ENCODE measurements around the gene LENEP. TPM values are rescaled to one million over a fixed set of nuclear protein-coding genes. Genes with fewer than 3 reads are reported as not detected.

The LENEP gene
- total and polyA plus RNA-seq, 4 experiments from 2014 or later, result 1.1 to 3.1 TPM; not detected in 2

DNA sequence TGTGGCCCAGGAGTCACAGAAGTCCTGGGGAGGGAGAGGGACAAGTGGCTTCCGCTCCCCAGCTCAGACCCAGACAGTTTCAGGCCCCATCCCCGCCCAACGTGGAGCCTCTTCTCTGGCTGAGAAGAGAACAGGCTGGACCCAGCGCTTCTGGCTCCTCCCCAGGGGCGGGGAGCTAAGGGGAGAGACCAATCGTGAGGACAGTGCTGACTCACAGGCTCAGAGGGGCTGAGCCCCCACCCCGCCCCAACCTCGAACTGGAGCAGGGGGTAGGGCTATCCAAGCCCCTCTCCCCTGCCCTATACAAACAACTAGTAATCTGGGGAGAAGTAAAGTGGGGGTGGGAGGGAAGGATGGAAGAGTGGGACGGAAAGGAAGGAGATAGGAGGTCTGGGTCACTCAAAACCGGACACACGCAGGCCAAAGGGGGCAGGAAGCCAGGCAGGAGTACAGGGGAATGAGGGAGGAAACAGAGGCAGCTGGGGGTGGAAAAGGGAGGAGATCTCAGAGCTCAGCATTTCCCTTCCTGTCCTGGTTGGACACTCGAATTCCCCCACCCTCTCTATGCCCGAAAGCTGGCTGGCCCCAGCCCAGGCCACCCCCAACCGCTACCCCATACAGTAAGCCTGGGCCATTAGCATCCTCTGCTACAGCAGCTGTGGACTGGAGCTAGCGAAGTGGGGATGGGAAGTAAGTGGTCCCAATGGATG lies 22.6 kb upstream of the LENEP start, which contains the start of gene SHC1:
Gene SHC1, minus strand, starts transcription at position 117 of the 710 bp plus-strand sequence. CDS start 221 bp downstream, outside the sequence.
- Histone ChIP-seq H3K27me3 (ENCODE audit: insufficient read depth, low read length) (no peaks in the 10 kb centered on the region), H3K4me1 (ENCODE audit: insufficient read depth, low read length) (peaks cover 36% of the 10 kb centered on the region), H3K4me3 (ENCODE audit: low read length in 2 of 2) (no peak within 1 kb of the TSS), H3K9me3 (ENCODE audit: control insufficient read depth in 1 of 2, low read length in 2 of 2) (no peaks in the 10 kb centered on the region), H3K27ac (ENCODE audit: low read depth, low read length) (peak within 1 kb of the TSS; percentile 23), H3K36me3 (ENCODE audit: insufficient read depth, low read length) (peaks cover 37% of the 10 kb centered on the region)
- no peaks in the 10 kb centered on the region for H3K9me3 Mint-ChIP-seq
- POLR2A ChIA-PET (ENCODE audit: partially characterized antibody), result interaction anchor here (0.7 to 41.7 kb wide), 7 partner anchors 9 to 80 kb away, joined by 3 to 1543 read pairs (median 36); partner anchors contain the start of genes ADAM15, FLAD1, LENEP and PBXIP1
- DNase-seq, result peak in 1 of 5 donors; percentile 46
- CTCF ChIA-PET (ENCODE audit: partially characterized antibody), result interaction anchor here (0.9 to 16.3 kb wide), 7 partner anchors 10 to 121 kb away, joined by 3 to 226 read pairs (median 5); partner anchors contain the start of genes LENEP and PYGO2
- peaks cover 22 to 35% (median 26%) of the 10 kb centered on the region in 4 donors for H3K4me1 Mint-ChIP-seq
- intact Hi-C loops (cut with micrococcal nuclease), result no loop called here
- H3K27me3 Mint-ChIP-seq, result no peaks in the 10 kb centered on the region
- H3K36me3 Mint-ChIP-seq, result peaks cover 16 to 39% of the 10 kb centered on the region in 2 donors
- H3K27ac Mint-ChIP-seq, result peak within 1 kb of the TSS; percentile 57 to 87 (median 85)
- H3K4me3 Mint-ChIP-seq, result peak within 1 kb of the TSS; percentile 15 to 58 (median 44)

DNA sequence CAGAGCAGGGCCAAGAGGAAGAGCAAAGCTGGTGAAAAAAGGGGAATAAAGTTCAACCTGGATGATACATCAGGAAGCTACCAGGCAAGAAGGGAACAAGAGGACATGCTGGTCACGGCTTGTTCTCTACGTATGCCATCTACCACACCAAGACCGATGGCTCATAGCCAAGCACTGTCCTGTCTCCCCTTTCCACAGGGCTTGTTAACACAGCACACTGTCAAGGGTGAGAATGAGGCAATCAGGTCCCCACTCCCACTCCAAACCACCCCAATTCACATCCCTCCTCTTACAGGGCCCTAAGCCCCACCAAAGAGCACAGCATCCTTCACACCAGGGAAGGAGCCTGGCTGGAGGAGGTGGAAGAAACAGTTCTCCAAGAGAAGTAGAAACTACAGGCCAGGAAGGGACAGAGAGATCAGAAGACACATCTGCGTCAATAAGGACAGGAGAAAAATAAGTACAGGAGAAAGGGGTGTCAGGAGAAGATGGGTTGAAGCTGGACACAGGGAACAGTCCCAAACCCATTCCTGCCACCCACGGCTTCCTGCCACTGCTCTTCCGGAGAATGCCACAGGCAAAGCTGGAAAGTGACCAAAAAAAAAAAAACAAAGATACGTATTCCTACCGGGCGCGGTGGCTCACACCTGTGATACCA lies 21.9 kb upstream of the LENEP start:
- no peak for DNase-seq
- intact Hi-C loops (cut with micrococcal nuclease), result no loop called here
- Mint-ChIP-seq H3K27ac (peak overlapping the region in 6 of 7 donors; percentile 84 to 87 (median 86)), H3K4me1 (peaks cover 22 to 35% (median 27%) of the 10 kb centered on the region in 4 donors), H3K4me3 (peak overlapping the region; percentile 15 to 58 (median 44)), H3K27me3 (no peaks in the 10 kb centered on the region), H3K36me3 (peaks cover 15 to 36% of the 10 kb centered on the region in 2 donors), H3K9me3 (no peaks in the 10 kb centered on the region)
- no peaks in the 10 kb centered on the region for H3K27me3 ChIP-seq (ENCODE audit: insufficient read depth, low read length)
- peaks cover 30% of the 10 kb centered on the region for H3K36me3 ChIP-seq (ENCODE audit: insufficient read depth, low read length)
- H3K4me3 ChIP-seq (ENCODE audit: low read length in 2 of 2), result no peak overlapping the region
- peaks cover 42% of the 10 kb centered on the region for H3K4me1 ChIP-seq (ENCODE audit: insufficient read depth, low read length)
- CTCF ChIA-PET (ENCODE audit: partially characterized antibody), result interaction anchor here (0.9 to 16.3 kb wide), 7 partner anchors 10 to 120 kb away, joined by 3 to 226 read pairs (median 17); partner anchors contain the start of genes FLAD1, LENEP and PYGO2
- no peaks in the 10 kb centered on the region for H3K9me3 ChIP-seq (ENCODE audit: control insufficient read depth in 1 of 2, low read length in 2 of 2)
- POLR2A ChIA-PET (ENCODE audit: partially characterized antibody), result interaction anchor here (0.7 to 41.7 kb wide), 8 partner anchors 9 to 80 kb away, joined by 3 to 1543 read pairs (median 48); partner anchors contain the start of genes ADAM15, FLAD1, LENEP and PBXIP1
- peak overlapping the region; percentile 11 for H3K27ac ChIP-seq (ENCODE audit: low read depth, low read length)

DNA sequence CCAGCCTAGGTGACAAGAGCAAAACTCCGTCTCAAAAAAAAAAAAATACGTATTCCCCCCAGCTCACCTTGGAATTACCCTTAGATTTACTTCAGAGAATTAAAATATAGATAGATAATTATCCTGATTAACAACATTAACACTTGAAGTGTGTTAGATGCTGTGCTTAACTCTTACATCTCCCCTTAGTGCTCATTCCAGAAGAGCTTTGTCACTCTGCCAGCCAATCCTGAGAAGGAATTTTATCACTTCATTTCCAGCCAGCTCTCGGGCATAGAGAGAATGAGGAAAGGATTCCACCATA lies 21.2 kb upstream of the LENEP start:
- Histone ChIP-seq H3K27me3 (ENCODE audit: insufficient read depth, low read length) (no peaks in the 10 kb centered on the region), H3K4me1 (ENCODE audit: insufficient read depth, low read length) (peaks cover 45% of the 10 kb centered on the region), H3K36me3 (ENCODE audit: insufficient read depth, low read length) (peaks cover 23% of the 10 kb centered on the region), H3K27ac (ENCODE audit: low read depth, low read length) (peak overlapping the region; percentile 95), H3K9me3 (ENCODE audit: control insufficient read depth in 1 of 2, low read length in 2 of 2) (no peaks in the 10 kb centered on the region), H3K4me3 (ENCODE audit: low read length in 2 of 2) (no peak overlapping the region)
- Mint-ChIP-seq H3K27ac (peak overlapping the region in 1 of 7 donors; percentile 82), H3K4me1 (peaks cover 22 to 36% (median 28%) of the 10 kb centered on the region in 4 donors), H3K36me3 (peaks cover 10 to 29% of the 10 kb centered on the region in 2 donors), H3K27me3 (no peaks in the 10 kb centered on the region), H3K9me3 (no peaks in the 10 kb centered on the region), H3K4me3 (peak overlapping the region in 2 of 8 donors; percentile 9 to 52)
- ChIA-PET CTCF (ENCODE audit: partially characterized antibody) (interaction anchor here (1.2 to 16.3 kb wide), 6 partner anchors 11 to 45 kb away, joined by 3 to 226 read pairs (median 32); partner anchors contain the start of genes FLAD1, PBXIP1 and PYGO2), POLR2A (ENCODE audit: partially characterized antibody) (interaction anchor here (1.4 to 41.7 kb wide), 6 partner anchors 9 to 35 kb away, joined by 3 to 1543 read pairs (median 92); partner anchors contain the start of genes FLAD1, LENEP, PBXIP1 and PMVK)
- DNase-seq, result no peak
- intact Hi-C loops (cut with micrococcal nuclease), result no loop called here

DNA sequence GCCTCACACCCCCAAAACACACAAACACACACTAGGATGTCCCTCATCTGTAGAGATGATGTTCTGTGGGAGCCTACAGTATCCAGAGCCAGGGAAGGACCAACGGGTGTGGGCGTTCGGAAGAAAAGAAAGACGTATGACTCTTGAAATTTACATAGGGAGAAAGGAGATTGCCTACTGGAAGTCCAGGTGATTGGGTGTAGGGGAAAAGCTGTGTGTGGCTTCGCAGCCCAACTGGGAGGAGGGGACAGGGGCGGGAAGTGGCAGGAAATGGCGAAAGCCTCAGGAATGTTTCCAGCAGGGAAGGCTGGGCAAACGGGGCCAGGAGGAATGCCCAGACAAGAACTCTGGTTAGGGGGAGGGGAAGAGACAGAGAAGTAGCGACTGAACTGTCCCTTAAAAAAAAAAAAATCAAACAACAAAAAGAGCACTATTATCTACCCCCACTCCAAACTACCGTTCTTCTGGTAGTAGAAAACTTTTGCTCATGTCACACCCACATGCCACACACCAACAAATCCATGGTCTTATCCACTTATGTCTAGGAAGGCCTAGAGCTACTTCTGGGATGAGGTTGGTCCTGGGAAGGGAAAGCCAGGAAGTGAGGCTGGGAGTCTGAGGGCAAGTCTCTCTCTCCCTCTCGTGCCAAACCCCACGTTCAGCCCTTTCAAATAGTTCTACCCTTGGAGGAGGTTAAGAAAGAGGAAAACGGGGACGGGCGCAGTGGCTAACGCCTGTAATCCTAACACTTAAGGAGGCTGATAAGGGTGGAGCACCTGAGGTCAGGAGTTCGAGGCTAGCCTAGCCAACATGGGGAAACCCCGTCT lies 20.7 kb upstream of the LENEP start:
- POLR2A ChIA-PET (ENCODE audit: partially characterized antibody), result interaction anchor here (0.6 to 41.7 kb wide), 8 partner anchors 8 to 90 kb away, joined by 3 to 1543 read pairs (median 48); partner anchors contain the start of genes FLAD1, LENEP, PBXIP1 and PMVK
- intact Hi-C loops (cut with micrococcal nuclease), result loop anchor here (1.0 kb wide), 1 partner anchor 45 kb away; no protein-coding TSS in a partner anchor

DNA sequence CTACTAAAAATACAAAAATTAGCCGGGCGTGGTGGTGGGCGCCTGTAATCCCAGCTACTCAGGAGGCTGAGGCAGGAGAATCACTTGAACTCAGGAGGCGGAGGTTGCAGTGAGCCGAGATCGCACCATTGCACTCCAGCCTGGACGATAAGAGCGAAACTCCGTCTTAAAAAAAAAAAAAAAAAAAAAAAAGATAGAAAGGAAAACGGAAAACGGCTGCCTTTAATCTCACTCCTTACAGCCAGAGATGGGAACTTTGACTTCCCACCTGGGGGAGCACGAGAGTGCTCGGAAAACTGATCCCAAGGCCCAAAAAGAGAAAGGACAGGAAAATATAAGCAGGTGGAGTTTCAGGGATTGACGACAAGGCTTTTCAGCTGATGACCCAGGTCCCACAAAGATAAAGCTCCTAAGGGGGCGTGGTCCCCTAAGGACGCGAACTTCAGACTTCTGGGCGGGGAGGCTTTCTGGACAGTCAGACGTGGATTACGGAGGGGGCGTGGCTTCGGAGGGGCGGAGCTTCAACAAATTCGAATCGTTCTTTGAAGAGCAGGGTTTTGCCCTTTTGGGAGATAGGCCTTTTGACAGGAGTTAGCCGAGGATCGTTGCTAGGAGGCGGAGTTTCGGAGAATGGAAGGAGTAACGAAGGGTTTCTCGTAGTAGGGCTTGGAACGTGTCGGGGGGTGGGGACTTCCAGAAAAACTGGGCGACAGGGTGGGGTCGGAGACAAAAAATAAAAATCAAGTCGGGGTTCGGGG lies 19.9 kb upstream of the LENEP start:
- Mint-ChIP-seq H3K27me3 (no peaks in the 10 kb centered on the region), H3K4me3 (no peak overlapping the region)
- POLR2A ChIA-PET (ENCODE audit: partially characterized antibody), result interaction anchor here (0.6 to 41.7 kb wide), 9 partner anchors 8 to 793 kb away, joined by 3 to 1543 read pairs (median 36); partner anchors contain the start of genes FLAD1, LENEP, PBXIP1 and PMVK

More for the DNA sequence above, 20.7 kb upstream of the LENEP start:
- H3K27ac ChIP-seq (ENCODE audit: low read depth, low read length), result peak overlapping the region; percentile 95
- H3K9me3 ChIP-seq (ENCODE audit: control insufficient read depth in 1 of 2, low read length in 2 of 2), result no peaks in the 10 kb centered on the region
- Mint-ChIP-seq H3K36me3 (peaks cover 8 to 27% of the 10 kb centered on the region in 2 donors), H3K27me3 (no peaks in the 10 kb centered on the region), H3K9me3 (no peaks in the 10 kb centered on the region), H3K4me3 (peak overlapping the region in 3 of 8 donors; percentile 9 to 60 (median 52)), H3K4me1 (peaks cover 22 to 40% (median 27%) of the 10 kb centered on the region in 4 donors), H3K27ac (peak overlapping the region in 1 of 7 donors; percentile 82)
- H3K4me1 ChIP-seq (ENCODE audit: insufficient read depth, low read length), result peaks cover 45% of the 10 kb centered on the region
- H3K4me3 ChIP-seq (ENCODE audit: low read length in 2 of 2), result no peak overlapping the region
- no peak for DNase-seq
- CTCF ChIA-PET (ENCODE audit: partially characterized antibody), result interaction anchor here (0.5 to 16.3 kb wide), 9 partner anchors 8 to 188 kb away, joined by 3 to 226 read pairs (median 17); partner anchors contain the start of genes FLAD1, LENEP, PBXIP1 and PYGO2
- H3K27me3 ChIP-seq (ENCODE audit: insufficient read depth, low read length), result no peaks in the 10 kb centered on the region
- peaks cover 18% of the 10 kb centered on the region for H3K36me3 ChIP-seq (ENCODE audit: insufficient read depth, low read length)

More for the DNA sequence above, 19.9 kb upstream of the LENEP start:
- Histone ChIP-seq H3K27ac (ENCODE audit: low read depth, low read length) (peak overlapping the region; percentile 95), H3K27me3 (ENCODE audit: insufficient read depth, low read length) (no peaks in the 10 kb centered on the region), H3K9me3 (ENCODE audit: control insufficient read depth in 1 of 2, low read length in 2 of 2) (no peaks in the 10 kb centered on the region), H3K4me3 (ENCODE audit: low read length in 2 of 2) (peak overlapping the region; percentile 67 to 83), H3K4me1 (ENCODE audit: insufficient read depth, low read length) (peaks cover 45% of the 10 kb centered on the region), H3K36me3 (ENCODE audit: insufficient read depth, low read length) (peaks cover 10% of the 10 kb centered on the region)
- Mint-ChIP-seq H3K9me3 (no peaks in the 10 kb centered on the region), H3K36me3 (peaks cover 4 to 19% of the 10 kb centered on the region in 2 donors), H3K4me1 (peaks cover 22 to 43% (median 27%) of the 10 kb centered on the region in 4 donors), H3K27ac (no peak overlapping the region)
- CTCF ChIA-PET (ENCODE audit: partially characterized antibody), result interaction anchor here (0.7 to 16.3 kb wide), 9 partner anchors 9 to 1008 kb away, joined by 3 to 226 read pairs (median 17); partner anchors contain the start of genes FLAD1, LENEP, PBXIP1 and PYGO2
- intact Hi-C loops (cut with micrococcal nuclease), result loop anchor here (1.0 to 2.0 kb wide), 7 partner anchors 10 to 77 kb away; partner anchors contain the start of genes ADAM15, FLAD1, PMVK and PYGO2
- peak; percentile 83 to 96 (median 85) for DNase-seq

Measured in CD4-positive, alpha-beta memory T cell (primary cell).